Stimulated activated CD4-positive, alpha-beta T cell treated with anti-CD3 and anti-CD28 coated beads, Interleukin-1b, Interleukin-23, amount 100 ng/mL, for 1 hour (primary cell): ENCODE measurements around the gene UBE2QL1.

Source experiments
- DNase-seq, 2 donors: peaks; one replicate each; pipeline ENCODE4 v3.0.0-alpha.2; 2020; ENCODE audit warnings: low read depth in 2 of 2

The UBE2QL1 gene

DNA sequence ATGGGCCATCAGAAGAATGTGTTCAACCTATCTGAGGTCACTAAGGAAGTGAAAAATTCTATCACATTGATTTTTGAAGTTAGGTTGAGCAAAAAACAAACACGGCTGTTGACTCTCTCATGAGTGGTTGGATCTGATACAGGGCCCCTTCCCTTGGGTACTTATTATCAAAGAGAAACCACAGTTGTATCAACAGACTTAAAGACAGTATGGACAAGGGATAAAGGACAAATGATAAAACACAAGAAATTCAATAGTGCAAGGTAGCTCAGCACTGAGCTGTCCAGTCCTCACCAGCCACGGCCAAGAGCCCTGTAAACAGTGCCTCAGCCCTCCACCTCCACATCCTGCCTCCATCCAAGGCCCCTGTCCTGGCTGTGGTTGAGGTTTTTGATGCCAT lies 86.9 kb downstream of the UBE2QL1 start:
- no peak for DNase-seq

DNA sequence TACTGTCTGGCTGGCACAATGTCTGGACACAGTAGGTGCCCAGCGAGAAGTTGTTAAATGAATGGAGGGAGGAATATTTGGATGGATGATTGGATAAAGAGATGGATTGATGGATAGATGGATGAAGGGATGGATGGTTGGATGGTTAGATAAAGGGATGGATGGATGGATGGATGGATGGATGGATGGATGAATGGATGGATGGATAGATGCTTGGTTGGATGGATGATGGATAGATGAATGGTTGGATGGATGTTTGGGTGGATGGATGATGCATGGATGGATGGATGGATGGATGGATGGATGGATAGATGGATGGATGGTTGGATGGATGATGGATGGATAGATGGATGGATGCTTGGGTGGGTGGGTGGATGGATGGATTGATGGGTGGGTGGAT lies 90.4 kb downstream of the UBE2QL1 start:
- DNase-seq = no peak

DNA sequence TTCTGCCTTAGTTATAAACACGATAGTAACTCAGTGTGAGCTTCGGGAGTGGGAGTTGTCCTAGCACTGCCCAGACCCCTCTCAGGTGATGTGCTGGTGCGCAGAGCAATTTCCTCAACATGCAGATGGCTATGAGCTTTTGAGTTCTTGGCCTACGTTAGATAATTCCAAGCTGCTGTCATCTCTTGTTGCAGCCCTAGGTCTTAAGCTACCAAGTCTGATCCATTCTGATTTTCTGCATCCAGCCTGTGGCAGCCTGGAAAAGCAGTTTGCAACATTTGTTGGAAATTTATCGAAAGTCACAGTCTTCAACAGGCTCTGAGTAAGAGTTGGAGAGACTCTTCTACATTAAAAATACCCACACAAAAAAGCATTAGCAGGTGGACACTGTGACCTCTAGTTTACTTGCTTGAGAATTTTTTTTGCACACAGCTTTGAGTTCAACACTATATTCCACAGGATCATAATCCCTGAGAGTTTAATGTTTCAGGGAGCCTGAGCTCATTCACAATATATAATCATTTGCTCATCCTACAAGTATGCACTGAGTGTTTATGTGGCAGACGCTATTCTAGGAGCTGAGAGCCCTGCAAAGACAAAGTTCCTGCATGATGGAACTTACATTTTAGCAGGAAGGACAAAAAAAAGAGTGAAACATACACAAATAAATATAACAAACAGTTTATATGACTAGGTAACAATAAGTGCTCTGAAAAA lies 91.6 kb downstream of the UBE2QL1 start:
- DNase-seq = no peak

DNA sequence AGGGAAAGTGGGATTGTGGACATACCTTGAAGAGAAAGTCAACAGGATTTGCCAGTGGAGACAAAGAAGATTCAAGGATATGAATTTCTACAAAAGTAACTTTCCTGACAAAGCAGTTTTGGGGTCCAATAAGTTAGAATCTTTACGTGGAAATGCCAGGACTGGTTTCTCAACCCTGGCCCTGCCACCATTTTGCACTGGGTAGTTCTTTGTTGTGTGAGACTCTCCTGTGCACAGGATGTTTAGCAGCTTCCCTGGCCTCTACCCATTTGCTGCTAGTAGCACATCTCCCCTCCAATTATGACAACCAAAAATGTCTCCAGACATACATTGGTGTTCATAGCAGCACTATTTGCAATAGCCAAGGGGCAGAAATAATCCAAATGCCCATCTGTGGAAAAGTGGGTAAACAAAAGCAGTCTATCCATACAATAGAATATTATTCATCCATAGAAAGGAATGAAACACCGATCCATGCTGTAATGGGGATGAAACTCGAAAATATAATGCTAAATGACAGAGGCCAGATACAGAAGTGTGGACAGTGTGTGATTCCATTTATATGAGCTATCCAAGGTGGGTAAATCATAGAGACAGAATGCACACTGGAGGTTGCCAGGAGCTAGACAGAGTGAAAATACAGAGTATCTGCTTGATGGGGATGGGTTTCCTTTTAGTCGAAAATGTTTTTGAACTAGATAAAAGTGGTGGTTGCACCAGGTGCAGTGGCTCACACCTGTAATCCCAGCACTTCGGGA lies 92.8 kb downstream of the UBE2QL1 start:
- DNase-seq = no peak

DNA sequence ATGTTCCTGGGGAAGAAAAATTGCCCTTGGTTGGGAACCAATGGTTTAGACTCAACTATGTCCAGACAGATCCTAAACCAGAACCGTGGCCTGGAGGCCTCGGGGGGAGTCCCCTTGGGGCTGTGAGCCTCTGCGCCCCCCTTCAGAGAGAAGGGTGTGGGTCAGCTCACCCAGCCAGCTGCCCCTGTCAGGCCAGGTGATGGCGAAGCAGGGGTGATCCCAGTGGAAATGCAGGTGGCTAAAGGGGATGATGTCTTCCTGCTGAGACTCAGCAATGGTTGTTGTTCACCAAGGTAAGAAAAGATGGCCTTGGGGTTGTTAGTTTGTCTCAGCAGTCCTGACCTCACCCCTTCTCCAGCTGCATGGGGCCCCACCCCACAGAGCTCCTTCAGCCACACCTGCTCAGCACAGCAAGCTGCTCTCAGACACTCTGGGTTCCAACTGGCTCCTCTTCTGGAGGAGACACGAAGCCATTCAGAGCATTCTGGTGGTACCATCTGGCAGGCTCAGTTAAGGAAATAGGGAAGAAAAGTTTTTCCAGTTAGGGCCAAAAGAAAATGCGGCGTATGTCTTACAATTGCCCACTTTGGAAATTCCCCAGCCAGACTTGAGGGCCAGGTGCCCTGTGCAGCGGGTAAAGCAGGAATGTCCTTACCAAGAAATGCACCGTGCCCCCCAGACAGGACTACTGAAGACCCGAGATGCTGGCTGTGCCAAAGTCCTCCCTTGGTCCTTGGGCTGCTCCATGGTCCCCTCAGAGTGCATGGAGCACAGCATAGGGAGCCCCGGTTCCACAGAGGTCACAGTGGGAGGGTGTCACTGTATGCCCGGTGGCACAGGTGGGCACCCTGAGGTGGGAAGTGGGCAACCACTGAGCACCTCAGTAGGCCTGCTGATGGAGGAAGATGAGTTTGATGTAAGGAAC lies 94.0 kb downstream of the UBE2QL1 start:
- no peak for DNase-seq

DNA sequence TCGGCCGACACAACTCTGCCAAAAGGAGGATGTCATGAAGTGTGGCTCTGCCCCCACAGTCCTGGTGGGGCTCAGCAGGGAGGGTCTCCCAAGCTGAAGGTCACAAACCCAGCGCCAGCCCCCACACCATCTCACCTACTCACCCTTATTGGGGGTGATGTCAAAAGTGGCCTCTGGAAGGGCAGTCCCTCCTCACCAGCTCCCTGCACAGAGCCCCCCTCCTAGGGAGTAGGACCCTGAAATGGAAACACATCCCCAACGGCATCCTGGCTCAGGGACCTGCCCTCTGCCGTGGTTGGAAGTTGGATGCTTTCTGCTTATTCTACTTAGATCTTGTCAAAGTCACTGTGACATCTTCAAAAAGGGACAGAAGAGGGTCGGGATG lies 94.7 kb downstream of the UBE2QL1 start:
- no peak for DNase-seq

DNA sequence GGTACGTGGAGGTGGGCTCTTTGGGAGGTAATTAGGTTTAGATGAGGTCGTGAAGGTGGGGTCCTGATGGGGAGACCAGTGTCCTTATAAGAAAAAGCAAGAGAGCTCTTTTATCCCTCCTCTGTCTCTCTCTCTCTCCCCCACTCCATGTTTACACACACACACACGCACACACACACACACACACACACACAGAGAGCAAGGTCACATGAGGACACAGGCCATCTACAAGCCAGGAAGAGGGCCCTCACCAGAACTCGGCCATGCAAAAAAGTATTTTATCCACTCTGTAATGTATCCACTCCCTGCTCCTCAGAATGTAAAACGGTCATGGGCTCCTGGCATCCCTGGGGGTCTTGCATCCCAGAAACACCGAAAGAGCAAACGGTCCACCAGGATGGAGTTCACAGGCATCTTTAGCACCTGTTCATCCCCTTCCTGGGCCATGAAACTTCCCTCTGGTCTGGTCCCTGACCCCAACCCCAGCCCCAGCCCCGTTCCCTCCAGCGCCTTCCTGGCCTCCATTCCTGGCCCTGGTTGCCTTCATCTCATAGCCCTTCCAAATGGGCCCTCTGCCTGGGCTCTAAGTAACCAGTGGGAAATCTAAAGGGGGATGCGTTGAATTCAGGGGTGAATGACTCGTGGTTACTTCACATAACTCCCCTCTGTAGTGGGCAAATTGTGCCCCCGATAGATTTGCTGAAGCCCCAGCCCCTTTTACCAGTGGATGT lies 95.3 kb downstream of the UBE2QL1 start:
- DNase-seq = no peak
